ENCODE measurements around the gene SGK1.

SGK1 gene

GRCh38 chr6:134317471-134318131, at the start of gene SGK1:
Gene SGK1, minus strand, starts transcription at chr6:134318112. Its CDS starts 652 bp downstream, at chr6:134317460.
- H3K27me3 ChIP-seq (ENCODE audit: insufficient read depth, low read depth) = no peaks in the 10 kb centered on the region
- H3K4me2 ChIP-seq = no peak within 1 kb of the TSS
- H3K27ac ChIP-seq = no peak within 1 kb of the TSS
- H3K4me1 ChIP-seq (ENCODE audit: low read depth, poor library complexity, severe bottlenecking) = peaks cover 14% of the 10 kb centered on the region
- no peaks in the 10 kb centered on the region for H3K36me3 ChIP-seq (ENCODE audit: insufficient read depth)
- no peaks in the 10 kb centered on the region for H4K20me1 ChIP-seq (ENCODE audit: insufficient read depth)
- no peak within 1 kb of the TSS for H3K4me3 ChIP-seq (IDR thresholded peaks at IDR 0.05; ENCODE audit: insufficient read depth, low read depth, low read length)
- H3K79me2 ChIP-seq (ENCODE audit: insufficient read depth, low read depth) = no peaks in the 10 kb centered on the region
- TF ChIP-seq CTCF (conservative IDR thresholded peaks at IDR 0.05; ENCODE audit: low read depth, low read length) = no peak
- H3K9ac ChIP-seq = no peak within 1 kb of the TSS
- H2AFZ ChIP-seq (ENCODE audit: low read depth) = no peak within 1 kb of the TSS

- no peaks in the 10 kb centered on the region for H3K4me1 ChIP-seq (ENCODE audit: low read depth, poor library complexity, severe bottlenecking)
These were observed 45.6 kb upstream of the SGK1 start for GRCh38 chr6:134363323-134364039.

GRCh38 chr6:134361011-134361410, 43.1 kb upstream of the SGK1 start:
- Histone ChIP-seq H3K4me2 (no peak overlapping the region), H2AFZ (ENCODE audit: low read depth) (no peak overlapping the region), H3K27me3 (ENCODE audit: insufficient read depth, low read depth) (no peaks in the 10 kb centered on the region), H3K9ac (no peak overlapping the region), H3K27ac (no peak overlapping the region), H3K79me2 (ENCODE audit: insufficient read depth, low read depth) (no peaks in the 10 kb centered on the region), H3K36me3 (ENCODE audit: insufficient read depth) (no peaks in the 10 kb centered on the region), H4K20me1 (ENCODE audit: insufficient read depth) (no peaks in the 10 kb centered on the region), H3K4me3 (IDR thresholded peaks at IDR 0.05; ENCODE audit: insufficient read depth, low read depth, low read length) (no peak overlapping the region), H3K4me1 (ENCODE audit: low read depth, poor library complexity, severe bottlenecking) (no peaks in the 10 kb centered on the region)
- TF ChIP-seq CTCF (conservative IDR thresholded peaks at IDR 0.05; ENCODE audit: low read depth, low read length) = no peak

More at GRCh38 chr6:134363323-134364039, 45.6 kb upstream of the SGK1 start:
- Histone ChIP-seq H3K79me2 (ENCODE audit: insufficient read depth, low read depth) (no peaks in the 10 kb centered on the region), H4K20me1 (ENCODE audit: insufficient read depth) (no peaks in the 10 kb centered on the region), H3K27ac (no peak overlapping the region), H3K9ac (no peak overlapping the region), H3K4me3 (IDR thresholded peaks at IDR 0.05; ENCODE audit: insufficient read depth, low read depth, low read length) (no peak overlapping the region), H2AFZ (ENCODE audit: low read depth) (no peak overlapping the region), H3K27me3 (ENCODE audit: insufficient read depth, low read depth) (no peaks in the 10 kb centered on the region), H3K4me2 (no peak overlapping the region), H3K36me3 (ENCODE audit: insufficient read depth) (no peaks in the 10 kb centered on the region)
- TF ChIP-seq CTCF (conservative IDR thresholded peaks at IDR 0.05; ENCODE audit: low read depth, low read length) = no peak

GRCh38 chr6:134359302-134359701, 41.4 kb upstream of the SGK1 start:
- Histone ChIP-seq H3K4me1 (ENCODE audit: low read depth, poor library complexity, severe bottlenecking) (no peaks in the 10 kb centered on the region), H3K9ac (no peak overlapping the region), H3K27me3 (ENCODE audit: insufficient read depth, low read depth) (no peaks in the 10 kb centered on the region), H3K27ac (no peak overlapping the region), H4K20me1 (ENCODE audit: insufficient read depth) (no peaks in the 10 kb centered on the region), H3K36me3 (ENCODE audit: insufficient read depth) (no peaks in the 10 kb centered on the region), H3K4me2 (no peak overlapping the region), H3K79me2 (ENCODE audit: insufficient read depth, low read depth) (no peaks in the 10 kb centered on the region), H2AFZ (ENCODE audit: low read depth) (no peak overlapping the region), H3K4me3 (IDR thresholded peaks at IDR 0.05; ENCODE audit: insufficient read depth, low read depth, low read length) (no peak overlapping the region)
- no peak for TF ChIP-seq CTCF (conservative IDR thresholded peaks at IDR 0.05; ENCODE audit: low read depth, low read length)

Measured in KMS-11 (cell line).